Inflammatory macrophage (primary cell): ENCODE data around the gene CDC42SE1.
"Not testable (repeated sequence)": the region's sequence is repeated elsewhere in the genome, so short reads cannot be mapped to it uniquely, and the experiment has no call there.

Experiments
- DNase-seq, 2 donors: peaks; one replicate each; pipeline ENCODE4 v3.0.0-alpha.2; 2020 to 2022
- total RNA-seq, 18 experiments: gene quantifications; one replicate each; lab custom pipeline; 2026; ENCODE audit warnings: mixed read lengths in 6 of 18, inconsistent platforms in 2 of 18; lab: John Stamatoyannopoulos, UW

The CDC42SE1 gene, protein sequence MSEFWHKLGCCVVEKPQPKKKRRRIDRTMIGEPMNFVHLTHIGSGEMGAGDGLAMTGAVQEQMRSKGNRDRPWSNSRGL
- 201 to 384 (median 282) reads per million in 18 experiments for total RNA-seq

DNA sequence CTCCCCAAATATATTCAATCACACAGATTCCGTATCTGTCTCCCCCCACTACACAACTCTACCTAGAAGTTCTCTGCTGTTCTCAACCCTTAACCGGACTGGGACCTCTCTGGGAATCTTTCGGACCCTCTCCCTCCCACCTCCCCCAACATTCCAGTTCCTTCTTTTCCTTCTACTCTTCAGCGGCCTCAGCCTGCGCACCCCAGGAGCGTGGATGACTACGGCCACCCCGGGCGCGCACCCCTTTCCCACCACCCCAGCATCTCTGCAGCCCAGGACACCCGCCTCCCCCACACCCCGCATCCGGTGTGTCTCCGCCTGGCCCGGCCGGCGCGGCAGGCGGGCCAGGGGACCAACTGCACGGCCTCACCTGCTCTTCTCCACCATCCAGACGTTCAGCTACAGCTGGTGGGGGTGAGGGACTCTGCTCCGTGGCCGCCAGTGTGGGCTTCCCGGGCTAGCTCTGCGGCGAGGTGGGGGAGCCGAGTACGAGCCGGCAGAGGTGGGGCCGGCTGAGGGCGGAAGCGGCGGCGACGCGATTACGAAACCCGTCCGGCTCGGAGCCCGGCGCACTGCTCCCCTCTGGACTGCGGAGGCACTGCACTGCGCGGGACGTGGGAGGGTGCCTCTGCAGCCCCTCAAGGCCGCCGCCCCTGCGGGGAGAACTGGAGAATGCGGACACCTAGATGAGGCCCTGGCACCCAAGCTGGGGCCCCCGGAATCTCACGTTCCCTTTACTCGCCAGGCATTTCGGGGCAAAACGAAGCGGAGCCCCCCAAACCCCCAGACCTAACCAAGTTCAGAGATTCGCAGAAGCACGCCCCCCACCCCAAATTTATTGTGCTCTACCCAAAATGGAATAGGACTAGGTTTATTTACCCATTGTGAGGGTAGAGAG is at the start of gene CDC42SE1:
TSS of gene CDC42SE1 (minus strand) at position 514 of the 898 bp plus-strand sequence. CDS start 3,892 bp downstream, outside the sequence.
- DNase-seq: peak; percentile 85 to 90

DNA sequence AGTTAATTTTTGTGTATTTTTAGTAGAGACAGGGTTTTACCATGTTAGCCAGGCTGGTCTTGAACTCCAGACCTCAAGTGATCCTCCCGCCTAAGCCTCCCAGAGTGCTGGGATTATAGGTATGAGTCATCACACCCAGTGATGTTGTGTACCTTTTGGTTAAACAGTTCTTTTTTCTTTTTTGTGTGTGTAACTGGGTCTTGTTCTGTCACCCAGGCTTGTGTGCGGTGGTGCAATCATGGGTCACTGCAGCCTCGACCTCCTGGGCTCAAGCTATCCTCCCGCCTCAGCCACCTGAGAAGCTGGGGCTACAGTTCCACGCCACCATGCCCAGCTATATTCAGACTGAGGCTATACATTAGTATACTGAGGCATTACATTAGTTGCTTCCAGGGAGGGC is 48.9 kb upstream of the CDC42SE1 start:
- no peak for DNase-seq

- DNase-seq: no peak
Measured at GRCh38 chr1:151106894-151107293, 47.5 kb upstream of the CDC42SE1 start.

- no peak for DNase-seq
Measured at GRCh38 chr1:151104630-151105029, 45.2 kb upstream of the CDC42SE1 start.

GRCh38 chr1:151098126-151098525 is 38.7 kb upstream of the CDC42SE1 start:
- DNase-seq: no peak

DNA sequence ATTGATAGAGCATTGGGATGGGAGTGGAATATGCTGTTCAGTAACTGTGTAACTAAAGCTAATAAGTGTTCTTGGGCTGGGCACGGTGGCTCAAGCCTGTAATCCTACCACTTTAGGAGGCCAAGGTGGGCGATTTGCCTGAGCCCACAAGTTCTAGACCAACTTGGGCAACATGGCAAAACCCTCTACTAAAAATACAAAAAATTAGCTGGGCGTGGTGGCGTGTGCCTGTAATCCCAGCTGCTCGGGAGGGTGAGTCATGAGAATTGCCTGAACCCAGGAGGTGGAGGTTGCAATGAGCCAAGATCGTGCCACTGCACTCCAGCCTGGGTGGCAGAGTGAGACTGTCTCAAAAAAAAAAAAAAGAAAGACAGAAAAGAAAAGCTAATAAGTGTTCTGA is 38.0 kb upstream of the CDC42SE1 start:
- not testable (repeated sequence) for DNase-seq

DNA sequence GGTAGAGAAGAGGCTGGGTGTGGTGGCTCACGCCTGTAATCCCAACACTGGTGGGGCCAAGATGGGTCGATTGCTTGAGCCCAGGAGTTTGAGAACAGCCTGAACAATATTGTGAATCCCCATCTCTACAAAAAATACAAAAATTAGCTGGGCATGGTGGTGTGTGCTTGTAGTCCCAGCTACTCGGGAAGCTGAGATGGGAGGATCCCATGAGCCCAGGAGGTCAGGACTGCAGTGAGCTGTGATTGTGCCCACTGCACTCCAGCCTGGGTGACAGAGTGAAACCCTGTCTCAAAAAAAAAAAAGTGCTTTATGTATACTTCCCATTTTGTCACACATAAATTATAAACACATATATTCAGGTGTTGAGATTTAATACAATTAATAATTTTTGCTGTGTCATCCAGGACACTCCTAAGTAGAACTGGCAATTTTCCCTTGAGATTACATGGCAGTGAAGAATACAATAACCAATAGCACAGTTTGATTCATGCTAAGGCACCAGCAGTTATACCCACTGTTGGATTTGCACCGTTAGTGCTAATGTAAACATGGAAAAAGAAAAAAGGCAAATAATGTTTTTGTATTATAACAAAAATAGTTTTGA is 26.6 kb upstream of the CDC42SE1 start:
- no peak for DNase-seq

DNA sequence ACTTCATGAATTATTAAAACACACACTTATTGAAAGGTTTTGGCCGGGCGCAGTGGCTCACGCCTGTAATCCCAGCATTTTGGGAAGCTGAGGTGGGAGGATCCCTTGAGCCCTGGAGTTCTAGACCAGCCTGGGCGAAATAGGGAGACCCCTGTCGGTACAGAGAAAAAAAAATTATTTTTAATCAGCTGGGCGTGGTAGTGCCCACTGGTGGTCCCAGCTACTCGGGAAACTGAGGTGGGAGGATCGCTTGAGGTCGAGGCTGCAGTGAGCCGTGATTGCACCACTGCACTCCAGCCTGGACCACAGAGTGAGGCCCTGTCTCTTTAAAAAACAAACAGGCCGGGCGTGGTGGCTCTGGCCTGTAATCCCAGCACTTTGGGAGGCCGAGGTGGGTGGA is 12.8 kb upstream of the CDC42SE1 start:
- DNase-seq: no peak

DNA sequence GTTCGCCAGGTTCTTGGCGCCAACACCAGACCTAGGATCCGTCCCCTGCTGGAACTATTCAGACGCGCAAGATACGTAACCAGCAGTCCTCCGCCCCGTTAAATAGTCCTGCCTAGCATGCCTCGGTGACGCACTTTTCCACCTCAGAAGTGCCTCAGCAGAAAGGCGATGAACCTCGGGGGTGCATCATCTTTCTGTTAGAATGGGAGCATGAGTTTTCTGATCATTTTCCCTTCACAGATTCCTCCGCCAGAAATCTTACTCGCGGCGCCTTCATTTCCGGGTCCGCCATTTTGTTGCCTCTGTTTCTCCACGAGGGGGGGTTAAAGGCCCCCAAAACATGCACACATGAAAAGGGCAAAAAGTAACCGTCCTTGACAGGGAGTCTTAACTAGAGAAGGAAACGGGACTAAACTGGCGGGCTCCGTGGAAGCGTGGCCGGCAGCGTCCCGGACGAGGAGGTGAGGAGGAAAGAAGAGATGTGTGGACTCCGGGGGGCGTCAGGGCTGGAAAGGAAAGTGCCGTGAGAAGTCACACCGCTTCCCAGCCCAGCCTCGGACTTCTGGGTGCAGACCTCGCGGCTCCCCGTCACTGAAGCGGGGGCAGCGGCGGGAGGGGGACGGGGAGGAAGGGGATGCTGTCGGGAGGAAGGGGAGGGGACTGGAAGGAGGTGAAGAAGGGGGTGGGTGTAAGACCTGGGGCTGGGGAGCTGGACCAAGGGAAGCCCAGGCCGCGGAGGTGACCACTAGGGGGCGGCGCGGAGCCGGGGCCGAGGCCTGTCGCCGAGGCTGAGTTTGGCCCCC is 11.3 kb upstream of the CDC42SE1 start, which contains the start of gene GABPB2:
TSS of gene GABPB2 (plus strand) at position 288 of the 803 bp plus-strand sequence. CDS start 17,429 bp downstream, outside the sequence.
- peak; percentile 83 to 84 for DNase-seq

- no peak for DNase-seq
Measured at GRCh38 chr1:151069103-151069486, 9.7 kb upstream of the CDC42SE1 start.

GRCh38 chr1:151067185-151067584 is 7.8 kb upstream of the CDC42SE1 start:
- DNase-seq: no peak

- DNase-seq: no peak
Measured at GRCh38 chr1:151065089-151065645, 5.7 kb upstream of the CDC42SE1 start.

- DNase-seq: peak in 1 of 2 donors; percentile 13
Measured at GRCh38 chr1:151062741-151063371, 3.4 kb upstream of the CDC42SE1 start.

DNA sequence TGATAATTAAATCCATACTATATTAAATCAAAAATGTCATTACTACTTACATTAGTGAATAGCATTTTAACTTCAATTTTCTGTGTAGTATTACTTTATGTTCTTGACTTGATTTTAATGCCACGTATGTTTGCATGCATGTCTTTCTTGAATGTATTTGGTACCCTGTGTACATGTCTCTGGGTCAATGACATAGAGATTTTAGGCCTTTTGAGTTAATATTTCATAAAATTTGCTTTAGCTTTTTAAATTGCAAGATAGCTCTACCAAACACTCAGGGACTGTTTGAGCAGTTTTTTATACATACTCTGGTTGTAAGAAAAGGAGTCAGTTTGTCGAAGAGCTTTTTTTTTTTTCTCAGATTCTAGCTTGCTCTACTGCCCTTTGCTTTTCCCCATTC is 2.3 kb upstream of the CDC42SE1 start:
- DNase-seq: no peak

GRCh38 chr1:151060657-151061421 is 1.4 kb upstream of the CDC42SE1 start:
- no peak for DNase-seq

DNA sequence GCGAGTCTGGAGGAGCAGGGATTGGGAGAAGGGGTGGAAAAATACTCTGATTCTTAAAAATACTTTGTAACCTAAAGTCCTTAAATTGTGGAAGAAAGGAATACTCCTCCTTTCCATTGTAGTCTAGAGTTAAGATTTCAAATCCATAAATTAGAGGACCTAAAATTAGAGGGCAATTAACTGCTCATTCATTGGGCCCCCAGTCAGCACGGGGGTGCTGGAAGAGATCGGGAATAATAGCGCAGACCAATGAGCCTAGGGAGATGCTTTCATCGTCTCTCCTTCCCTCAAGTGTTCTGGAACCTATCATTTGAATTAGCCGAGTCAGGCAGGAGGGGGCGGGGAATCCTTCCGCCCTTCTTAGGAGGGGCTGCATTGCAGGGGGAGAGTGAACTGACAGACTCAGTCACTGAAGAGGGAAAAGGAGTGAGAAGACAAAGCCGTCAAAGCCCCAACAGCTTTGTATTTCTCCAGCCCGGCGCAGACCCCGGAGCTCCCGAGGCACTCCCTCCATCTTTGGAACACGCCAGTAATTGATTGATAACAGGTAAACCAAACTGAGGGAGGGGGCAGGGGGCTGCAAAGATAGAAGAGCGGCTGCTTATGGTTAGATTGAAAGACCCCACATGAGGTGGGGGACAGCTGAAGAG is 710 bp upstream of the CDC42SE1 start, which contains the start of gene MLLT11:
TSS of gene MLLT11 (plus strand) at position 391 of the 650 bp plus-strand sequence. CDS start 6,828 bp downstream, outside the sequence.
- DNase-seq: no peak

DNA sequence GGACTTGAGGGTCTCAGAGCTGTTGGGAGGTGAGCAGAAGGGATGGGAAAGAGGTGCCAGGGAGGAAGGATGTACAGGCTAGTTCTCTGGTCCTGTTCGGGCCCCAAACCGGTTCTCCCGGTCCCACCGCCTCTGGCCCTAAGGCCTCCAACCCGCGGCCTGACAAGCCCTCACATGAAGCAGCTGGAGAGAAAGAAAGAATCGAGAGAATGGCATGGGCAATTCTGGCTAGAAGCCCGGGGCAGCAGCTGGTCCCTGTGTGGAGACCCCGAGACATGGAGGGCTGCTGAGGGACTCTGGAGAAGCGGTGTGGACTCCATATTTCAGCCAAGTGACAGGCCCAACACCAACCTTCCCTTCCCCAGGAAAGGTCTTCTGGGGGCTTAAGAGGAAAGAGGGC is 730 bp downstream of the CDC42SE1 start:
- no peak for DNase-seq

GRCh38 chr1:151056149-151056548 is 3.3 kb downstream of the CDC42SE1 start:
- DNase-seq: no peak

- no peak for DNase-seq
Measured at GRCh38 chr1:151055581-151055980, 3.8 kb downstream of the CDC42SE1 start.

DNA sequence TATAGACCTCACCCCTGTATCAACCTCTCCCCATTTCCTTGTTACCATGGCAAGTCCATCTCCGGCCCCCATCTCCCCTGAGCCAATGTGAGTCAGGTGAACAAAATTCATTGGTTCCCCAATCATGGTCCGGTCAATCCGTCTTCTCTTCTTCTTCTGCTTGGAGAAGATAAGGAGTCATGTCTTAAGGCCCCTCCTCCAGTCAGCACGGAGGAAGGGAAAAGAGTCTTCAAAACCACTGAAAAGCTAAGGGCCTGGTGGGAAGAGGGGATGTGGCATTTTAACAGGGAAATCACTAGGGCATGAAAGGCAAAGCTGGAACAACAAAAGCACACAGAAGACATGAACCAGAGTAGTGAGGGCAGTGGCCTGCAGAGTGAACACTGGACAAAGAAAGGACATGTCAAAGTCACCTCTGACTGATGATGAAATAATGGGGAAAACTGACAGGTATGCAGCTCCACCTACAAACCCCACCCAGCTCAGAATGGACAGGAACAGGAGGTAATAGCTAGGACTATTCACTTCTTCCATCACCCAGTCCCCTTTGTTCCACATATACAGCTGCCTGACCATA is 4.4 kb downstream of the CDC42SE1 start:
- DNase-seq: no peak
